ENCODE data around the gene PHF14. TPM values are rescaled to one million over a fixed set of nuclear protein-coding genes. Genes with fewer than 3 reads are reported as not detected.

PHF14 gene
- total and polyA plus RNA-seq, 2 donors (not counting 3 experiments of a cell fraction or from before 2014, with no cell fraction given), result 8.8 to 43.4 TPM

DNA sequence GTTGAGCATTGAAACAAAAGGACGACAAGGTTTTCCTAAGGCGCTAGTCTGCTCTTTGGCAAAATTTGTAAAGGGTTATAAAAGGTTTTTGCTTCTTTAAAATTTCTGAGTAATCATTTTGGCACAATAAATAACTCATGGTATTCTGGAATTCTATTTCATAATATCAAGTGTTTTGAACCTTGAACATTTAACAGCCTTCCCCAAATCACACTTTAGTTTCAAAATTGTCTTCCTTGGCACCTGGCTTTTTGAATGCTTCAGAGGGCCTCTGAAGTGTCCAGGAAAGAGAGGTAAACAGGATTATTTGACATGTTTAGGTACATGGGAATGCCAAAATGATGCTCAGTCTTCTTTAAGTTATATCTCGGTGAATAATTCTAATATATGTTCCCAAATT is 220.8 kb downstream of the PHF14 start:
- H3K9ac ChIP-seq (replicated peaks; ENCODE audit: extremely low read depth, insufficient read depth, low read length), result no peak overlapping the region
- no peaks in the 10 kb centered on the region for H3K4me1 ChIP-seq (ENCODE audit: control insufficient read depth, extremely low read depth, insufficient read depth, low read length)
- no peak overlapping the region for H3K4me2 ChIP-seq (ENCODE audit: insufficient read depth, low read length)
- no peaks in the 10 kb centered on the region for H3K36me3 ChIP-seq (ENCODE audit: control insufficient read depth in 2 of 2, extremely low read depth in 1 of 2, insufficient read depth in 2 of 2, low read length in 2 of 2)
- H3K79me2 ChIP-seq (ENCODE audit: control insufficient read depth, insufficient read depth, low read length), result no peaks in the 10 kb centered on the region
- TF ChIP-seq POLR2AphosphoS5 (IDR thresholded peaks at IDR 0.05; ENCODE audit: insufficient read depth, low read depth, low read length) (no peak), EZH2 (IDR thresholded peaks at IDR 0.05; ENCODE audit: borderline replicate concordance, low read depth, low read length, severe bottlenecking) (no peak), JUN (IDR thresholded peaks at IDR 0.05; ENCODE audit: borderline replicate concordance, insufficient read depth, insufficient read length, low read depth) (no peak), MYC (IDR thresholded peaks at IDR 0.05; ENCODE audit: low read depth, low read length) (no peak), FOS (IDR thresholded peaks at IDR 0.05; ENCODE audit: borderline replicate concordance, insufficient read depth, low read length) (no peak), POLR2A (IDR thresholded peaks at IDR 0.05; ENCODE audit: low read depth, low read length) (no peak), GATA2 (IDR thresholded peaks at IDR 0.05; ENCODE audit: insufficient read depth, insufficient read length, low read depth, low read length) (no peak)
- TF ChIP-seq, protein P1, sequence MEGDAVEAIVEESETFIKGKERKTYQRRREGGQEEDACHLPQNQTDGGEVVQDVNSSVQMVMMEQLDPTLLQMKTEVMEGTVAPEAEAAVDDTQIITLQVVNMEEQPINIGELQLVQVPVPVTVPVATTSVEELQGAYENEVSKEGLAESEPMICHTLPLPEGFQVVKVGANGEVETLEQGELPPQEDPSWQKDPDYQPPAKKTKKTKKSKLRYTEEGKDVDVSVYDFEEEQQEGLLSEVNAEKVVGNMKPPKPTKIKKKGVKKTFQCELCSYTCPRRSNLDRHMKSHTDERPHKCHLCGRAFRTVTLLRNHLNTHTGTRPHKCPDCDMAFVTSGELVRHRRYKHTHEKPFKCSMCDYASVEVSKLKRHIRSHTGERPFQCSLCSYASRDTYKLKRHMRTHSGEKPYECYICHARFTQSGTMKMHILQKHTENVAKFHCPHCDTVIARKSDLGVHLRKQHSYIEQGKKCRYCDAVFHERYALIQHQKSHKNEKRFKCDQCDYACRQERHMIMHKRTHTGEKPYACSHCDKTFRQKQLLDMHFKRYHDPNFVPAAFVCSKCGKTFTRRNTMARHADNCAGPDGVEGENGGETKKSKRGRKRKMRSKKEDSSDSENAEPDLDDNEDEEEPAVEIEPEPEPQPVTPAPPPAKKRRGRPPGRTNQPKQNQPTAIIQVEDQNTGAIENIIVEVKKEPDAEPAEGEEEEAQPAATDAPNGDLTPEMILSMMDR (IDR thresholded peaks at IDR 0.05; ENCODE audit: extremely low read depth in 1 of 2, insufficient read depth in 1 of 2, low read depth in 1 of 2, low read length in 2 of 2), result no peak
- TF ChIP-seq, protein P2, sequence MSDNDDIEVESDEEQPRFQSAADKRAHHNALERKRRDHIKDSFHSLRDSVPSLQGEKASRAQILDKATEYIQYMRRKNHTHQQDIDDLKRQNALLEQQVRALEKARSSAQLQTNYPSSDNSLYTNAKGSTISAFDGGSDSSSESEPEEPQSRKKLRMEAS (IDR thresholded peaks at IDR 0.05; ENCODE audit: insufficient read depth, insufficient read length), result no peak
- no peak for DNase-seq (ENCODE audit: low read depth, low spot score)
- ChIA-PET POLR2A (no interaction called here), CTCF (no interaction called here)
- H3K4me3 ChIP-seq (replicated peaks in 1 of 3; ENCODE audit: insufficient read depth in 1 of 3, low read depth in 1 of 3, low read length in 3 of 3), result no peak overlapping the region
- H3K9me1 ChIP-seq (replicated peaks; ENCODE audit: control insufficient read depth, extremely low read depth, insufficient read depth, low read length), result no peaks in the 10 kb centered on the region
- no peaks in the 10 kb centered on the region for H4K20me1 ChIP-seq (replicated peaks; ENCODE audit: control insufficient read depth, extremely low read depth, insufficient read depth, low read length)
- intact Hi-C loops (cut with micrococcal nuclease) (no loop called here), dilution Hi-C loops (cut with MboI; ENCODE audit: extremely low pct_ligation_motif_present, low sequenced_read_pairs) (no loop called here)
- H3K27ac ChIP-seq (ENCODE audit: insufficient read depth, low read depth, low read length), result no peak overlapping the region
- H2AFZ ChIP-seq (ENCODE audit: low read depth, low read length), result no peak overlapping the region
- no peaks in the 10 kb centered on the region for H3K9me3 ChIP-seq (replicated peaks; ENCODE audit: control insufficient read depth, insufficient read depth, low read length)
- no peak for FAIRE-seq
- H3K27me3 ChIP-seq (ENCODE audit: control insufficient read depth in 2 of 2, insufficient read depth in 2 of 2, low read length in 2 of 2), result peaks cover 6 to 19% of the 10 kb centered on the region in 2 experiments
- no TSS peak for BruUV-seq (replicated peaks)
